Spleen (tissue), 11 donors: ENCODE data around the gene ST6GALNAC3. TPM values are rescaled to one million over a fixed set of nuclear protein-coding genes. Genes with fewer than 3 reads are reported as not detected.

ENCODE experiments used
- DNase-seq: peaks from one replicate; pipeline ENCODE4 v3.0.0-alpha.2; 2020
- H3K27ac ChIP-seq, 8 donors: fragments of 200-600 bp; sonication (generic) in 7 of 8; 1 replicate in 4 of 8; 2 replicates in 4 of 8; pipeline versions ENCODE4 v1.5.0 to v1.8.0; 2016 to 2021; ENCODE audit warnings: inconsistent platforms in 4 of 8, mild to moderate bottlenecking in 4 of 8, moderate library complexity in 1 of 8
- H3K27me3 ChIP-seq, 7 donors: fragments of 200-600 bp; sonication (generic) in 6 of 7; replicated peaks in 1 of 7; 1 replicate in 4 of 7; 2 replicates in 3 of 7; pipeline versions ENCODE4 v1.5.0 to v1.8.0; 2016 to 2021; ENCODE audit warnings: inconsistent platforms in 3 of 7, mild to moderate bottlenecking in 1 of 7
- H3K36me3 ChIP-seq, 6 donors: fragments of 200-600 bp; sonication (generic) in 5 of 6; 1 replicate in 4 of 6; 2 replicates in 2 of 6; pipeline versions ENCODE4 v1.5.0 to v1.8.0; 2016 to 2021; ENCODE audit warnings: inconsistent platforms in 2 of 6
- H3K4me1 ChIP-seq, 6 donors: fragments of 200-600 bp; sonication (generic) in 5 of 6; 1 replicate in 3 of 6; 2 replicates in 3 of 6; pipeline versions ENCODE4 v1.5.0 to v1.8.0; 2016 to 2021; ENCODE audit warnings: inconsistent platforms in 3 of 6
- H3K4me3 ChIP-seq, 8 donors: fragments of 200-600 bp; sonication (generic) in 7 of 8; 1 replicate in 4 of 8; 2 replicates in 4 of 8; pipeline versions ENCODE4 v1.5.0 to v1.8.0; 2016 to 2021; ENCODE audit warnings: inconsistent platforms in 4 of 8, mild to moderate bottlenecking in 4 of 8, moderate library complexity in 2 of 8
- H3K9me3 ChIP-seq, 8 donors: fragments of 200-600 bp; sonication (generic) in 7 of 8; 1 replicate in 4 of 8; 2 replicates in 4 of 8; pipeline versions ENCODE4 v1.5.0 to v1.8.0; 2016 to 2021; ENCODE audit warnings: inconsistent platforms in 4 of 8
- POLR2A ChIP-seq, 3 donors: fragments of 450-650 bp; IDR thresholded peaks; one replicate each; pipeline ENCODE4 v1.5.1; 2017; ENCODE audit warnings: antibody characterized with exemption in 3 of 3, mild to moderate bottlenecking in 1 of 3
- POLR2AphosphoS5 ChIP-seq, 3 donors: sonication (generic); formaldehyde crosslinking; IDR thresholded peaks; one replicate each; pipeline ENCODE4 v1.5.1; 2017; ENCODE audit warnings: antibody characterized with exemption in 3 of 3
- WGBS, 5 donors: extraction: QIAGEN DNeasy Blood & Tissue Kit in 3 of 5; methylation state at CpG; one replicate each; pipeline versions ENCODE4 v1.1.5 to v1.1.7; 2013 to 2018; 5-methylcytosine and 5-hydroxymethylcytosine counted together
- intact Hi-C: fragments of 100-400 bp; cut with DNase I; formaldehyde crosslinking; loops from one replicate; pipeline ENCODE4 v1.15.0; 2023; ENCODE audit warnings: low total_unique reads
- polyA plus RNA-seq, 3 donors: library from polyadenylated mRNA; stranded (reverse); fragments of 200-250 nt; gene quantifications; one replicate each; pipeline ENCODE4 v1.2.1, GENCODE V29; 2013
- total RNA-seq, 7 donors: library from RNA; depleted of rRNA in 3 of 7; stranded (reverse); fragments of >200 nt in 3 of 7; fragmentation: NEBNext Ultra II Directional in 4 of 7; extraction: Animal tissue kit (Norgen Biotek cat#: 25700) in 4 of 7; gene quantifications; one replicate each; pipeline versions ENCODE4 v1.1.0 to v1.2.1, GENCODE V29; 2016 to 2021
- TF ChIP-seq, protein P1 (sequence below), 11 experiments: fragments of 200-600 bp in 7 of 11; fragments of 450-650 bp in 4 of 11; sonication (generic) in 4 of 11; IDR thresholded peaks in 8 of 11; conservative IDR thresholded peaks in 3 of 11; 1 replicate in 7 of 11; 2 replicates in 4 of 11; pipeline versions ENCODE4 v1.4.0 to v1.8.0; 2016 to 2021; ENCODE audit warnings: antibody characterized with exemption in 11 of 11, inconsistent platforms in 4 of 11, mild to moderate bottlenecking in 1 of 11
- donor health status: healthy with polysubstance abuse.
- donor health status: DM: no; HTN: no; CAD: no; lungs with moderate emphysema.
- donor health status: DM: no; HTN: no; CAD: no.
- donor health status: Bipolar disorder and iron deficiency.
- donor health status: healthy.
- donor health status: DM: no; HTN: no; CAD: no.
- donor health status: DM: yes; HTN: yes; CAD: no.

Gene ST6GALNAC3
- total and polyA plus RNA-seq, 10 donors: 0.93 to 24.7 (median 10.1) TPM

- TF ChIP-seq, protein P1, sequence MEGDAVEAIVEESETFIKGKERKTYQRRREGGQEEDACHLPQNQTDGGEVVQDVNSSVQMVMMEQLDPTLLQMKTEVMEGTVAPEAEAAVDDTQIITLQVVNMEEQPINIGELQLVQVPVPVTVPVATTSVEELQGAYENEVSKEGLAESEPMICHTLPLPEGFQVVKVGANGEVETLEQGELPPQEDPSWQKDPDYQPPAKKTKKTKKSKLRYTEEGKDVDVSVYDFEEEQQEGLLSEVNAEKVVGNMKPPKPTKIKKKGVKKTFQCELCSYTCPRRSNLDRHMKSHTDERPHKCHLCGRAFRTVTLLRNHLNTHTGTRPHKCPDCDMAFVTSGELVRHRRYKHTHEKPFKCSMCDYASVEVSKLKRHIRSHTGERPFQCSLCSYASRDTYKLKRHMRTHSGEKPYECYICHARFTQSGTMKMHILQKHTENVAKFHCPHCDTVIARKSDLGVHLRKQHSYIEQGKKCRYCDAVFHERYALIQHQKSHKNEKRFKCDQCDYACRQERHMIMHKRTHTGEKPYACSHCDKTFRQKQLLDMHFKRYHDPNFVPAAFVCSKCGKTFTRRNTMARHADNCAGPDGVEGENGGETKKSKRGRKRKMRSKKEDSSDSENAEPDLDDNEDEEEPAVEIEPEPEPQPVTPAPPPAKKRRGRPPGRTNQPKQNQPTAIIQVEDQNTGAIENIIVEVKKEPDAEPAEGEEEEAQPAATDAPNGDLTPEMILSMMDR (IDR thresholded peaks at IDR 0.05 in 8 of 11, conservative IDR thresholded peaks at IDR 0.05 in 3 of 11): no peak
- no peak overlapping the region for H3K4me3 ChIP-seq
- intact Hi-C loops: no loop called here
Observed at GRCh38 chr1:76659171-76659940, 584.8 kb downstream of the ST6GALNAC3 start.

DNA sequence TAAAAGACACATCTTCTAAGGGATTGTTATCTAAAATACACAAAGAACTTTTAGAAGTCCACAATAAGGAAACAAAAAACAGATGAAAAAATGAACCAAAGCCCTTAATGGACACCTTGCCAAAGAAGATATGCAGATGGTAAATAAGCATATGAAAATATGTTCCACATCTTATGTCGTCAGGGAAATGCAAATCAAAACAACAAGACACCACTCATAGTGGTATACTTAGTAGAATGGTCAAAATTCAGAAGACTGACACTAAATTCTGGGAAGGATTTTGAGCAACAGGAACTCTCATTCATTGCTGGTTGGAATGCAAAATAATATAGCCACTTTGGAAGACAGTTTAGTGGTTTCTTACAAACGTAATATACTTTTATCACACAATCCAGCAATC lies 587.0 kb downstream of the ST6GALNAC3 start:
- TF ChIP-seq POLR2A (IDR thresholded peaks at IDR 0.05): no peak
- TF ChIP-seq, protein P1 (IDR thresholded peaks at IDR 0.05 in 8 of 11, conservative IDR thresholded peaks at IDR 0.05 in 3 of 11): no peak
- TF ChIP-seq POLR2AphosphoS5 (IDR thresholded peaks at IDR 0.05): no peak
- DNase-seq: no peak
- H3K4me3 ChIP-seq: no peak overlapping the region
- intact Hi-C loops: no loop called here
- no peak overlapping the region for H3K27ac ChIP-seq
- H3K4me1 ChIP-seq: no peaks in the 10 kb centered on the region
- H3K27me3 ChIP-seq: no peaks in the 10 kb centered on the region
- peaks cover 0 to 22% (median 9%) of the 10 kb centered on the region in 8 donors for H3K9me3 ChIP-seq
- WGBS, 5 donors: 44 to 74% (median 57%) methylated on average over 2 of the region's 2 CpGs
- no peaks in the 10 kb centered on the region for H3K36me3 ChIP-seq

More at GRCh38 chr1:76659171-76659940, 584.8 kb downstream of the ST6GALNAC3 start:
- DNase-seq: no peak
- Histone ChIP-seq H3K27me3 (no peaks in the 10 kb centered on the region), H3K4me1 (no peaks in the 10 kb centered on the region), H3K36me3 (no peaks in the 10 kb centered on the region), H3K9me3 (peaks cover 0 to 20% (median 9%) of the 10 kb centered on the region in 8 donors), H3K27ac (no peak overlapping the region)
- WGBS, 5 donors: 59 to 73% (median 67%) methylated on average over 4 of the region's 4 CpGs

DNA sequence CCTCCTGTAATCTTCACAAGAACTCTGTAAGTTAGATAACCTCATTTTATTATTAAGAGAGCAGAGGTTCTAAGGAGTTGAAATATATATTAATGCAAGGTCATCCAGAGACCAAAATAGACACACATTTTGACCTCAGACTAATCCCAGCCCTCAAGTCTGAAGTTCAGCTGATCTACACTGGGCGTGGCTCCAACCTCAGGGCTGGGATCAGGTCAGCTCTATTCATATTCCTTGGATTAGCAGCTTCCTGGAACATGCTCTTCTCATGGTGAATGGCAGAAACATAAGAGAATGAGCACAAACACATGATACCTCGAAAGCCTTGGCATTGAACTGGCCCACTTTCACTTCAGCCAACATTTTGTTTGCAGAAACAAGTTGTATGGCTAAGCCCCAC lies 592.0 kb downstream of the ST6GALNAC3 start:
- H3K27ac ChIP-seq: no peak overlapping the region
- H3K9me3 ChIP-seq: peaks cover 0 to 7% (median 0%) of the 10 kb centered on the region in 8 donors
- 53 to 80% (median 59%) methylated on average over 2 of the region's 2 CpGs for WGBS, 5 donors
- intact Hi-C loops: no loop called here
- H3K36me3 ChIP-seq: no peaks in the 10 kb centered on the region
- H3K27me3 ChIP-seq: no peaks in the 10 kb centered on the region
- DNase-seq: no peak
- no peaks in the 10 kb centered on the region for H3K4me1 ChIP-seq
- no peak overlapping the region for H3K4me3 ChIP-seq
- TF ChIP-seq POLR2AphosphoS5 (IDR thresholded peaks at IDR 0.05): no peak
- TF ChIP-seq, protein P1 (IDR thresholded peaks at IDR 0.05 in 8 of 11, conservative IDR thresholded peaks at IDR 0.05 in 3 of 11): no peak
- no peak for TF ChIP-seq POLR2A (IDR thresholded peaks at IDR 0.05)

DNA sequence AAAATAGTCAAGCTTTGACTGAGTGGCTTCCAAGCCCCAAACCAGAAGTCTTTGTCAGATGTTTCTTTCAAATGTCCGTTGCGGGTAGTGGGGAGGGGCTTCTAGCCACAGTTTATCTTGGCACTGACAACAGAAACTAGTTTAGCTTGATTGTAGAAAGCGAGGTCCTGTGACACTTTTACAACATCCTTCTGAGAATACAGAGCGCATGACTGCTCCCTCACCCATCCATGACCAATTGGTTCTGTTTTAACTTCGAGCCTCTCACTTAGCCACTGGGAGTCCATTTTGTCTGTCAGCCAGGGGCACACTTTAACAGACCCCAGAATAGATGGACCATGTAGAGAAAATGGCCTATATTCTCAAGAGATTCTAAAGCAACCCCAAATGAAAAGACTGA lies 593.5 kb downstream of the ST6GALNAC3 start:
- no peak for DNase-seq
- Histone ChIP-seq H3K27ac (no peak overlapping the region), H3K27me3 (no peaks in the 10 kb centered on the region), H3K4me1 (no peaks in the 10 kb centered on the region), H3K36me3 (no peaks in the 10 kb centered on the region), H3K9me3 (peaks cover 0 to 7% (median 0%) of the 10 kb centered on the region in 8 donors), H3K4me3 (no peak overlapping the region)
- TF ChIP-seq, protein P1 (IDR thresholded peaks at IDR 0.05 in 8 of 11, conservative IDR thresholded peaks at IDR 0.05 in 3 of 11): no peak
- TF ChIP-seq POLR2A (IDR thresholded peaks at IDR 0.05) (no peak), POLR2AphosphoS5 (IDR thresholded peaks at IDR 0.05) (no peak)
- 63 to 76% (median 68%) methylated on average over 5 of the region's 5 CpGs for WGBS, 5 donors
- intact Hi-C loops: no loop called here
